Measurements from ENCODE around the gene ATP6V0C. TPM values are rescaled to one million over a fixed set of nuclear protein-coding genes. Genes with fewer than 3 reads are reported as not detected.
"Not testable (repeated sequence)": the region's sequence is repeated elsewhere in the genome, so short reads cannot be mapped to it uniquely, and the experiment has no call there.

ATP6V0C gene
- total RNA-seq, 2 experiments from 2014 or later: 147 to 148 TPM

DNA sequence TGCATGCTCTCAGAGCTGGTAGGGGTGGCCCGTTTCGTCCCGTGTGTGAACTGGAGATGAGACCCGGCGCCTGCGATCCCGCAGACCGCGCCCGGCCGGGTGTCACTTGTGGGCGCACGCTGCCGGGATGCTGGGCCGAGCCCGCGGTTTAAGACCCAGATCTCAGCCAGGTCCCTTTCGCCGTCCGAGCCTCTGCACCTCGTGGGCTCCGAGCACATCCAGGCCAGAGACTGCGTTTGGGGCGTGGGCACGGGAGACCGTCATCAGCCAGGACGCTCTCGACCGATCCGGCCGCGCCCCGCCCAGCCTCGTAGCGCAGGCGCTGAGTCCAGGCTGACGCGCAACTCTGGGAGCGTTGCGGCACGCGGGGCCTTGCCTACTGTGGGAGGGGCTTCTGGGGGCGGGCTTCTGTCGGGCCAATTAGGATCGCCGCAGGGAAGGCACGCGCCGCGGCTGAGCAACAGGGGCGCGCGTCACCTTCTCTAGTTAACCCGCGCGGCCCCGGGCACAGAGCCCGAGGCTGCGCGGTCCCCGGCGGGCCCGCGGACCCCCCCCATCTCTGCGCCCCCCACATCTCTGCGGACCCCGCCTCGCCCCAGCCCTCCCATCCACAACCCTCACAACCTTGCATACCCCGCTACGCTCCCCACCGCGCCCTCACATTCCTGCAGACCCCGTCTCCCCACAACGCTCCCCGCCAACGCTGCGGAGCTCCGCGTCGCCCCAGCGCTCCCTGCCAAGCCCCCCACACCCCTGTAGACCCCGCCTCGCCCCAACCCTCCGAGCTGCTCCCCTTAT lies 18.1 kb downstream of the ATP6V0C start:
- POLR2A ChIA-PET: interaction anchor here (0.7 to 1.7 kb wide), 6 partner anchors 11 to 325 kb away, joined by 3 to 23 read pairs (median 6); partner anchors contain the start of genes AMDHD2 and ATP6V0C
- CTCF ChIA-PET: interaction anchor here (0.8 to 1.3 kb wide), 4 partner anchors 11 to 336 kb away, joined by 3 to 5 read pairs (median 4); partner anchors contain the start of gene AMDHD2

DNA sequence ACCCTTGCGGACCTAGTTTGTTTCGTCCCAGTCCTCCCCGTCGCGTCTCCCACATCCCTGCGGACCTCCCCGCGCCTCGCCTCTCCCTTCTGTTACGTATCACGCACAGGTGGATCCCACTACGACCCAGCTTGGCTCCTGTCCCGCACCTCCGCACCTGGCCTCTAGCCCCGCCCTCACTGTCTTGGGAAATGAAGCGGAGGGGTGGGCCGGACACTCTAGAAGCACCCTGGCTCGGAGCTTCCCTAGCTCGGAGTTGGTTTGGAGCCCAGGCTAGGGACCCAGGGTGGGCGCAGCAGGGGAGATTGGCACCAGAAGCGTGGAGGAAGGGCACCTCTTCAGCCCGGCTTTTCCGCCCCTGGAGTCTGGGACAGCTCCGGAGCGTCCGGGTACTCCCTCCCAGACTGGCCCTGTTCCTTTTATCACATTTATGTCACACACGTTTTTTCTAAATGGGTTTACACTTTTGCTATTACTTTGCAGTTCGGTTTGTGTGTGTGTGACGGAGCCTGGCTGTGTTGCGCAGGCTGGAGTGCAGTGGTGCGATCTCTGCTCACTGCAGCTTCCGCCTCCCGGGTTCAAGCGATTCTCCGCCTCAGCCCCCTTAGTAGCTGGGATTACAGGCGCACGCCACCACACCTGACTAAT lies 18.9 kb downstream of the ATP6V0C start:
- POLR2A ChIA-PET: interaction anchor here (0.6 to 1.7 kb wide), 4 partner anchors 7 to 18 kb away, joined by 4 to 23 read pairs (median 8); partner anchors contain the start of genes AMDHD2 and ATP6V0C

DNA sequence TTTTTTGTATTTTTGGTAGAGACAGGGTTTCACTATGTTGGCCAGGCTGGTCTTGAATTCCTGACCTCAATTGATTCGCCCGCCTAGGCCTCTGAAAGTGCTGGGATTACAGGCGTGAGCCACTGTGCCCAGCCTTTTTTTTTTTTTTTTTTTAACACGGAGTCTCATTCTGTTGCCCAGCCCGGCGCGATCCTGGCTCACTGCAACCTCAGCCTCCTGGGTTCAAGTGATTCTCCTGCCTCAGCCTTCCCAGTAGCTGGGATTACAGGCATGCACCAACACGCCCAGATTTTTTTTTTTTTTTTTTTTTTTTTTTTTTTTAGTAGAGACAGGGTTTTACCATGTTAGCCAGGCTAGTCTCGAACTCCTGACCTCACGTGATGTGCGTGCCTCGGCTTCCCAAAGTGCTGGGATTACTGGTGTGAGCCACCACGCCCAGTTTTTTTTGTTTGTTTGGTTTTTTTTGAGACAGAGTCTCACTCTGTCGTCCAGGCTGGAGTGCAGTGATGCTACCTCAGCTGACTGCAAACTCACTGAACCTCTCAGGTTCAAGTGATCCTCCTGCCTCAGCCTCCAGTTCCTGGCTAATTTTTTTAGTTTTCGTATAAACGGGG lies 19.5 kb downstream of the ATP6V0C start:
- ChIA-PET CTCF (interaction anchor here (1.0 to 1.3 kb wide), 2 partner anchors 19 to 335 kb away, joined by 3 to 4 read pairs; no protein-coding TSS in a partner anchor), POLR2A (interaction anchor here (0.6 to 1.7 kb wide), 4 partner anchors 8 to 602 kb away, joined by 5 to 23 read pairs (median 8); partner anchors contain the start of genes AMDHD2 and ATP6V0C)

More for the DNA sequence above, 18.9 kb downstream of the ATP6V0C start:
- CTCF ChIA-PET: interaction anchor here (1.0 to 1.3 kb wide), 2 partner anchors 18 to 335 kb away, joined by 3 to 4 read pairs; no protein-coding TSS in a partner anchor

DNA sequence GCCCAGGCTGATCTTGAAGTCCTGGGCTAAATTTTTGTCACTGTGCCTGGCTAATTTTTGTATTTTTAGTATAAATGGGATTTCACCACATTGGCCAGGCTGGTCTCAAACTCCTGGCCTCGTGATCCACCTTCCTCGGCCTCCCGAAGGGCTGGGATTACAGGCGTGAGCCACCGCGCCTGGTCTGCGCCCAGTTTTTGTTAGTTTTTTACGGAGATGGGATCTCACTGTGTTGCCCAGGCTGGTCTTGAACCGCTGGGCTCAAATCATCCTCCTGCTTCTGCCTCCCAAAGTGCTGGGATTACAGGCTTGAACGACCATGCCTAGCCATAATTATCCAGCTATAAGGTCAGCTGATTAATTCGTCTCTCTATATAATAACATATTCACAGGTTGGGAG lies 20.2 kb downstream of the ATP6V0C start:
- POLR2A ChIA-PET: no interaction called here
- CTCF ChIA-PET: no interaction called here

DNA sequence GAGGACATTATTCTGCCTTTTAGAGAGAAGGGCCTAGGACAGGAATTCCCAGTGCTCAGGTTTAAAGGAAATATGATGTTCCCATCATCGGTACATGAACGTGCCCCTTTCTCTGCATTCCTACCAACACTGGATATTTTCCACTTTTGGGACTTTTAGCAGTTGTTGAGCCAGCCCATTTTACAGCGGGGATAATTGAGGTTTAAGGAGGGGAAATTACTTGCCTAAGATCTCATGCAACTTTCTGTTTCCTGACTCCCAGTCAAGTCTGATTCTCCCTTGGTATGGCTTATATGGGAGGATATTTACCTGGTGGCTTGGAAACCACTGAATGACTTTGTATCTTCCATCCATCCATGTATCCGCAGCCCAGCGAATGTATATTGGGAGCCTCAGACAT lies 20.6 kb downstream of the ATP6V0C start:
- CTCF ChIA-PET, POLR2A ChIA-PET: not testable (repeated sequence)

DNA sequence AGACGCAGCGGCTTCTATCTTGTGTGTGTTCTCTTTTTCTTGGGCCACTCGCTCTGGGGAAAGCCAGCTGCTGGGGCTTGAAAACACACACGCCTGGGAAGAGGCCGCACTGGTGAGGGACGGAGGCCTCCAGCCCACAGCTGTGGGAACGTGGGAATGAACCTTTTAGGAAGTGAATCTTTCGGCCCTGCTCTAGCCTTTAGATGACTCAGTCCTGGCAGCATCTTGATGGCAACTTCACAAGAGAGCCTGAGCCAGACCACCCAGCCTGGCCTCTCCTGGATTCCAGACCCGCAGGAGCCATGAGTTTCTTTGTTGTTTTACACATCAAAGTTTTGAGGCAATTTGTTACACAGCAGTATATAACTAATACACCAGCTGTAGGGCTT lies 21.9 kb downstream of the ATP6V0C start:
- CTCF ChIA-PET: no interaction called here
- POLR2A ChIA-PET: interaction anchor here (1.1 kb wide), 1 partner anchor 10 kb away, joined by 6 read pairs; no protein-coding TSS in a partner anchor

DNA sequence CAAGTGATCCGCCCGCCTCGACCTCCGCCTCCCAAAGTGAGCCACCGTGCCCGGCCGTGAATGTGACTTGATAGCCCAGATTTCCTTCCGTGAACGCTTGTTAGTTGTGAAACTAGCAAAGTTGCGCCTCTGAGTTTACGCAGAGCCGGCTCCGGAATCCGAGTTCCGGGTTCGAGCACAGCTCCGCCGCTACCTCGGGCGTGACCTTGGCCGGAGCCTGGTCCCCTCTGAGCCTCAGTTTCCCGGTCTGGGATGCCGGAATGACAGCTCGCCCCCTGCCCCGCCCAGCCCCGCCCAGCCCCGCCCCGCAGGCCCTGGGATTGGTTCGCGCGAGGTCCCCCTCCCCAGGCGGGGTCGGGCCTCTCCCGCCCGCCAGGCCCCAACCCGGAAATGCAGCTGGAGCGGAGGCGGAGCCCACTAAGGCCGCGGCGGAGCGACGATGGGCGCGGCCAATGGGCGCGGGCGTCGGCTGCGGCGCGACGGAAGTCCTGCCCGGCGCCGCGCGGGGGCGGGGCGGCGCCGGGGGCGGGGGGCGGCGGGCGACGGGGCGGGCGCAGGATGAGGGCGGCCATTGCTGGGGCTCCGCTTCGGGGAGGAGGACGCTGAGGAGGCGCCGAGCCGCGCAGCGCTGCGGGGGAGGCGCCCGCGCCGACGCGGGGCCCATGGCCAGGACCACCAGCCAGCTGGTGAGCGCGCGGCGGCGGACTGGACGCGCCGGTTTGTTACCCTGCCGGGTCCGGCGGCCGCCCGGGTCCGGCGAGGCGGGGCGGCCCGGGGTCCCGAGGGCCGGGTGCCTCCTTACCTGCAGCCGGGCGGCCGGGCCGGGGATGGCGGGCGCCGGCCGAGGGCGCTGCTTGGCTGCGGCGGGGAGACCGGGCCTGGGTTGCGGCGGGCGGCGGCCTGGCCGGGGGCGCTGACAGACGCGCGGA lies 24.0 kb downstream of the ATP6V0C start, which contains the start of gene PDPK1:
TSS of gene PDPK1 (plus strand) at position 571 of the 929 bp plus-strand sequence. CDS start at position 663, 92 bp downstream.
- CTCF ChIA-PET: no interaction called here
- POLR2A ChIA-PET: interaction anchor here (1.5 kb wide), 1 partner anchor 17 kb away, joined by 7 read pairs; the partner anchor contains the start of gene AMDHD2

DNA sequence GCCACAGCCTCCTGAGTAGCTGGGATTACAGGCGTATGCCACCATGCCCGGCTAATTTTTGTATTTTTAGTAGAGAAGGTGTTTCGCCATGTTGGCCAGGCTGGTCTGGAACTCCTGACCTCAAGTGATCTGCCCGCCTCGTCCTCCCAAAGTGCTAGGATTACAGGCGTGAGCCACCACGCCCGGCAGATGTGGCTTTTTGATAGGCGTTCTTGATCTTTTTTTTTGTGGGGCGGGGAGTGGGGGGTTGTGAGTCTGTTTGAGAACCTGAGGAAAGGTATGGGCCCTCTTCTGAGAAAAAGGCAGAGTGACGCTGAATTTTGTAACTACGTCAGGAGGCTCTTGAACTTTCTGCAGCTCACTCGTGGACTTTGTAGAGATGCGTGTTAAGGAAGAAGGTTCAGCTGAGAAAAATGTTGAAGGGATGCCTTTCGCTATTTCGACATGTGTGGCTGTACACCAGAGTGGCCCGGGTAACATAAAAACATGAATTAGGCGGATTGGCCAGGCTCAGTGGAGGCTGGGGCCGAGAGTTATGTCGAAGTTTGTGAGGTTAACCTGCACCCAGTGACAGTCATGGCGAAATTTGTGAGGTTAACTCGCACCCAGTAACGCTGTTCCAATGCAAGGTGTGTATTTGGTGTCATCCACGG lies 25.6 kb downstream of the ATP6V0C start:
- ChIA-PET POLR2A (interaction anchor here (0.6 kb wide), 1 partner anchor 24 kb away, joined by 4 read pairs; no protein-coding TSS in a partner anchor), CTCF (interaction anchor here (0.6 to 1.1 kb wide), 3 partner anchors 19 to 370 kb away, joined by 3 to 6 read pairs (median 3); no protein-coding TSS in a partner anchor)

DNA sequence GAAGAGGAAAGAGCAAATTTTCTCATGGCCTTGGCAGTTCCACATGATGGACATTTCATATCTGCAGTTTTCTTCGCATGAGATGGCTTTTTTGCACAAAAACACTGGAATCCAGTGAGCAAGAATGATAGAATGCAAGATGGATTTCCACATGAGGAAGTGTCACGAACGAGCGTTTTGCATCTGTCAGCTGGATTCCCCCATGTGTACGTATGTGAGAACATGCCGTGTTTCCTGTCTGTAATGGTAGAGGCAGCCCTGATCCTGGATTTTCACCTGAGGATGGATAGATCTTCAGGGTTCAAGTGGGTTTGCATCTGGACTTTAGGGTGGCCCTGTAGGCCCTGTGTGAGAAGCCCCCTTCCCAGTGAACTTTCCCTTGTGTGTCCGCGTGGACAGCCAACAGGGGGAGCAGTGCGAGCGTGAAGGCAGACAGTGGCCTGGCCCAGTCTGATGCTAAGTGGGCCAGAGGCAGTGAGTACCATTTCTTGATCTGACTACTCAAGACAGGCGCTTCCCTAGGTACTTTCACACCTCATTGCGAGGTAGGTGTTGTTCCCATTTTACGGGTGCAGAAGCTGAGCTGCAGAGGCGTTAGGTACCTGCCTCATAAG lies 26.2 kb downstream of the ATP6V0C start:
- POLR2A ChIA-PET: not testable (repeated sequence)
- CTCF ChIA-PET: interaction anchor here (1.1 kb wide), 1 partner anchor 19 kb away, joined by 3 read pairs; no protein-coding TSS in a partner anchor

DNA sequence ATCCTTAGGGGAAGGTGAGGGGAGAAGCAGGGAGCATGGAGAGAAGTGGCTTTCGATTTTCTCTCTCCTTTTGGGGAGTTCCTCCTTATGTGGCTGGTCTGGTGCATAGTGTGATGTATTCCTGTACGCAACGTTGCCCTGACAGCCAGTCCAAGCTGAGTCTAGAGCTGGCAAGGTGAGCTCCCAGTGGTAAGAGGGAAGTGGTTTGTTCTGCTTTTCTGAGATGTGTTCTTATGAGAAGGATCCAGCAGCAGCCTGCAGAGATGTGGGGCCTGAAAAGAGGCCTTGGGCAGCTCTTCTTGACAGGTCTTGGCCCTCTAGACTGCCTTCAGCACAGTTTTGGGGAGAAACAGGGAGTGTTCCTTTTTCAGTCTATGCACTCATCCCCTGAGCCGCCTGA lies 27.2 kb downstream of the ATP6V0C start:
- POLR2A ChIA-PET: not testable (repeated sequence)

DNA sequence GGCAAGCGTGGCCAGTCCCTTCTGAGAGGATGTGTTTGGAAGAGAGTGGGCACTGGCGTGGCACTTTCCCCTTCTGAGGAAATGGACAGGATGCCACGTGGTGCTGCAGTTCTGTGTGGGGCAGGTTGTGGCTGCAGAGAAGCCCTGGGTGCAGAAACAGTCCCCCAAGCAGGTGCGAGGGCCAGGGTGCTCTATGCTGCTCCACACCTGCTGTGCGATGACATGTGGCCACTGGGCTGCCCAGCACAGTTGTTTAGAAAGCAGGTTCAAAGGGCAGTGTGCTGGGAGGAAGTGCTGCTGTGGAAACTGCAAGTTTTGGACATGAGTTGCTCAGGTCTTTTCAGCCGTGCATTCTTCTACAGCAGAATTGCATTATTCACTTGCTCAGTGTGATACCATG lies 27.7 kb downstream of the ATP6V0C start:
- POLR2A ChIA-PET, CTCF ChIA-PET: not testable (repeated sequence)

More for the DNA sequence above, 27.2 kb downstream of the ATP6V0C start:
- CTCF ChIA-PET: not testable (repeated sequence)

DNA sequence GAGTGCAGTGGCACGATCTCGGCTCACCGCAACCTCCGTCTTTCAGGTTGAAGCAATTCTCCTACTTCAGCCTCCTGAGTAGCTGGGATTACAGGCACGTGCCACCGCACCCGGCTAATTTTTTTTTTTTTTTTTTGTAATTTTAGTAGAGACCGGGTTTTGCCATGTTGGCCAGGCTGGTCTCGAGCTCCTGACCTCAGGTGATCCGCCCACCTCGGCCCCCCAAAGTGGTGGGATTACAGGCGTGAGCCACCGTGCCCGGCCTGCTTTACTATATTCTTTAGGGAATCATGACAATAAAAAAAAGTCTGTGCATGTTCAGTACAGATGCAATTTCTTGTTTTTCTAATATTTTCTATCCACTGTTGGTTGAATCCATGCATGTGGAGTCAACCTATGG lies 30.0 kb downstream of the ATP6V0C start:
- POLR2A ChIA-PET: interaction anchor here (0.6 kb wide), 1 partner anchor 85 kb away, joined by 3 read pairs; no protein-coding TSS in a partner anchor
- CTCF ChIA-PET: not testable (repeated sequence)

DNA sequence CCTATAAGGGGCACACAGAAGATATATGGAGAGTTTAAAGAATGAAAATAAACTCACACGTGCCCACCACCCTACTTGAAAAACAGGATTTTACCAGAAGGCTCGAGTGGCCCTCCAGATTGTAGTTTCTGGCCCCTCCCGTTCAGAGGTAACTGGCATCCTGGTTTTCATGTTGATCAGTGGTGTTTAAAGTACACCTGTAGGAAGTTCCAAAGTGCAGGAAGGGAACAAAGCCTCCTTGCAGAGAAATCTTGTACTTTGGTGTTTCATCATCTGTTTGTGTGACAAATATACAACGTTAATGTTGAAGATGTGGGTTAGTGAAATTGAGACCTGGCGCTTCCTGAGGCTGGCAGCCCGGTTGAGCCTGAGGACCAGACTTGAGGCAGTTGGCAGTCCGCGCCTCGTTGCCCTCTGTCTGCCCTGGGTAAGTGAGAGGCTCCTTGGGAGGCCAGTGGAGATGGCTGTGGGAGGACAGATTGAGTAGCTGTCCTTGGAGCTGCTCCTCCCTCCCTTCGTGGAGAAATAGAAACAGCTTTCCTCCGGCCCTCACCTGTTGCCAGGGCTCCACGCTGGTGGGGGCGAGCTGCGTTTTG lies 36.6 kb downstream of the ATP6V0C start:
- POLR2A ChIA-PET, CTCF ChIA-PET: not testable (repeated sequence)

DNA sequence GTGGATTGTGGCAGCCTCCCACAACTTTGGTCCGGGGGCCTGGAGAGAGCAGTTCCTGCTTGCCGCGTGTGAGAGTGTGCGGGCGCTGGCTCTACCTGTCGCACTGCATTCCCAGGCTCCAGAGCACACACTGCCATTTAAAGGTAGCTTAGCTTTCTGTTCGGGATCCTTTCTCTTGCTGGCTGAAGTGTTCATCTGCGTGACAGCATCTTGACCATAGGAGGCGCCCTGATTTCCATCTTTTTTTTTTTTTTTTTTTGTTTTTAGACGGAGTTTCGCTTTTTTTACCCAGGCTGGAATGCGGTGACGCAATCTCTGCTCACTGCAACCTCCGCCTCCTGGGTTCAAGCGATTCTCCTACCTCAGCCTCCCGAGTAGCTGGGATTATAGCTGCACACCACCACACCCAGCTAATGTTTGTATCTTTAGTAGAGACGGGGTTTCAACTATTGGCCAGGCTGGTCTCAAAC lies 37.7 kb downstream of the ATP6V0C start:
- POLR2A ChIA-PET: interaction anchor here (0.7 kb wide), 1 partner anchor 232 kb away, joined by 8 read pairs; no protein-coding TSS in a partner anchor
- CTCF ChIA-PET: interaction anchor here (0.7 kb wide), 1 partner anchor 168 kb away, joined by 3 read pairs; the partner anchor contains the start of gene PRSS27

DNA sequence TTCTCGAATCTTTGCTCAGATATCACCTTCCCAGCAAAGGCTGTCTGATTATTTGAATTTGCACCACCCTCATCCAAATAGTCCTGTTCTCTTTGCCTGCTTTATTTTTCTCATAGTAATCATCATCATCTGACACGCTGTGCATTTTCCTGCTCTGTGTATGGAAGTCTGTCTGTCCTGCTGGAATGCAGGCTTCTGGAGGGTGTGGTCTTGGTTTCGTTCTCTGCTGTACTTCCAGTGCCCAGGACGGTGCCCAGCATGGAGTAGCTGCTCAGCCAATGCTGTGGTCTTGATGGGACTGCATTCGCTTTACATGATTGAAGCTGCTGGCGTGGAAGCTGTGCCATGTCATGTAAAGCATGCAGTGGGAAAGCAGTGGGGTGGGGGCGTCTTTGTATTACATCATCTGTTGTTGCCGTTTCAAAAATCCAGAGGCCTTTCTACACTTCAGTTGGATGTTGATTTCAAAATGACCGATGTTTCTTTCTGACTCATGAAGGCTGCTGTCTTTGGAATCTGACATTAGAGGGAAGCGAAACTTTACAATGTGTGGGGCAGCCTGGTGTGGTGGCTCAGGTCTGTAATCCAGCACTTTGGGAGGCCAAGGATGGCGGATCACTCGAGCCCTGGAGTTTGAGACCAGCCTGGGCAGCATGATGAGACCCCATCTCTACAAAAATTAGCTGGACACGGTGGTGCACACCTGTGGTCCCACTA lies 41.1 kb downstream of the ATP6V0C start:
- CTCF ChIA-PET, POLR2A ChIA-PET: not testable (repeated sequence)

DNA sequence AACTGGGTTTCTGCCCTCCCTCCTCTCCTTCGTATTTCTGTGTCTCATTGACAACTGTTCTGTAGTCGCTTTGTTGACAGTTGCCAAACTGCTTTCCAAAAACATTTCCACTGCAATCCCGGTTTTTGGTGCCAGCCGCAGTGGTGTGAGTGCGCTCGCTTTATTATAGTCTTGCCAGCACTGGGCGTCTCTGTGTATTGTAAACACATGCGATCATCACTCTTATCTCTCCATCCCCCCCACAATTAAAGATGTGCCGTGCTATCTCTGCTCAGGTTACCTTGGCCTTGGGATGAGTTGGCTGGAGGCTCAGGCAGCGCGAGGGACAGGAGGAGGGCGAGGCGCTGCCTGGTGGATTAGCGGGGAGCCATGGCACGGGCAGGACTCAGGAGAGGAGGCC lies 43.4 kb downstream of the ATP6V0C start:
- CTCF ChIA-PET, POLR2A ChIA-PET: not testable (repeated sequence)
